BLaER1 treated with 17β-estradiol and CSF1 and Interleukin-3, amounts not matched to agents 10 nM and 100 nM (cell line): ENCODE results near the gene PDAP1.
A peak's percentile ranks its signal among the peaks of the same experiment; 100 is the strongest.

Experiments used
- H3K27ac ChIP-seq, 11 experiments: shearing (Covaris generic); formaldehyde crosslinking; 2 replicates each; pipeline ENCODE4 v1.8.1; 2022
- H3K27me3 ChIP-seq, 11 experiments: shearing (Covaris generic); formaldehyde crosslinking; 2 replicates each; pipeline ENCODE4 v1.8.1; 2022
- H3K36me3 ChIP-seq, 11 experiments: shearing (Covaris generic); formaldehyde crosslinking; 2 replicates each; pipeline ENCODE4 v1.8.1; 2022
- H3K4me1 ChIP-seq, 10 experiments: shearing (Covaris generic); formaldehyde crosslinking; 2 replicates each; pipeline ENCODE4 v1.8.1; 2022
- H3K4me2 ChIP-seq, 11 experiments: shearing (Covaris generic); formaldehyde crosslinking; 2 replicates each; pipeline ENCODE4 v1.8.1; 2022
- H3K4me3 ChIP-seq, 10 experiments: shearing (Covaris generic); formaldehyde crosslinking; 2 replicates each; pipeline ENCODE4 v1.8.1; 2022
- H3K9ac ChIP-seq, 11 experiments: shearing (Covaris generic); formaldehyde crosslinking; 2 replicates each; pipeline ENCODE4 v1.8.1; 2022
- H3K9me3 ChIP-seq, 11 experiments: shearing (Covaris generic); formaldehyde crosslinking; replicated peaks in 1 of 11; 2 replicates each; pipeline ENCODE4 v1.8.1; 2022
- H4K20me1 ChIP-seq, 11 experiments: shearing (Covaris generic); formaldehyde crosslinking; 2 replicates each; pipeline ENCODE4 v1.8.1; 2022
- Cebpa-rat ChIP-seq, 11 experiments: shearing (Covaris generic); IDR thresholded peaks; 2 replicates each; pipeline ENCODE4 v1.8.1; 2022

The PDAP1 gene

DNA sequence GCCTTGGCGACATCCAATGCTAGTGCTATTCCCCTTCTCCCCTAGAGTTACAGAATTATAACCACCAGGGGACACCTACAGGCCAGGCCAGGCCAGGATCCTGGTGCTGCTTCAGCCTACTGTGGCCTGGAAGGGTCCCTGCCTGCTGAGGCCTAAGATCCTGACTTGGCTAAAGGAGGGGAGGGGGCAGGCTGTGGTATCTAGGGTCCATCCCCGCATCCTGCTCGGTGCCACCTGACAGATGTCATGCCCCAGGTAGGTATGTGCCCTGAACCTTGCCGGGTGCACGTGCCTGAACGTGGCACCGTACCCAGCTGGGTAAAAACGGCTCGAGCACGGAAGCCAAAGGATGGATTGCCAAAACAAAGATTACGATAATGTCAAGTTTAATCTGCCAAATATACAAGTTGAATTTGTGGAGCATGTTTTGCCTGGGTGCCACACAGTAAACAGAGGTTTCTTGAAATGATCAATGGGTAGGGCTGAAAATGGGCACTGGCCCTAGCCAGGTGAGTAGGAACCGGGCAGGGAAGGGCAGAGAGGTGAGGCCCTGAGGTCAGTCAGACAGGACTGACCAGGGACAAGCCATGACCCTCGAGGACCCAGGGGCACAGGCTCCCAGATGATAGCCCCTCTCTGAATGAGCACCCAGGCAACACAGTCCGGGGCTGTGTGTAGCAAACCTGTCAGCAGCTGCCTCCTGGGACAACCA is 12.6 kb downstream of the PDAP1 start:
- H3K36me3 ChIP-seq, result peaks cover 80 to 98% (median 93%) of the 10 kb centered on the region in 11 experiments
- H3K27ac ChIP-seq, result no peak overlapping the region

DNA sequence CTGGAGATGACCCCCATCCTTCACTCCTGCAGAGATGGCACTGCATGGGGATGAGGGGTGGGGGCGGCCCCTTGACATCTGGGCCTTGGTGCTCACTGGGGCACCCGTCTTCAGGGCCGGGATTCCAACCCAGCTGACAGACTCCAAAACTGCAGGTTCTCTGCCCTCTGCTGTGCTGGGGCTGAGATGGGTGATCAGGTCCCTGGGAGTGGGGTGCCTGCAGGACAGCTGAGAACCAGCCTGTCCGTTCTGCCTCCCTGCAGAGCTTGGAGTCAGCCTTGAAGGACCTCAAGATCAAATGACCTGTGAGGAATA is 14.3 kb downstream of the PDAP1 start:
- H3K4me3 ChIP-seq, result no peak overlapping the region
- H3K9ac ChIP-seq, result no peak overlapping the region; a peak in 1 of 22 replicates
- H3K4me2 ChIP-seq, result no peak overlapping the region
- H3K9me3 ChIP-seq, result no peaks in the 10 kb centered on the region
- no peaks in the 10 kb centered on the region for H3K27me3 ChIP-seq
- TF ChIP-seq Cebpa-rat (IDR thresholded peaks at IDR 0.05), result no peak
- peaks cover 20 to 50% (median 29%) of the 10 kb centered on the region in 10 experiments for H3K4me1 ChIP-seq
- H3K36me3 ChIP-seq, result peaks cover 80 to 98% (median 93%) of the 10 kb centered on the region in 11 experiments
- H4K20me1 ChIP-seq, result peaks cover 48 to 100% (median 99%) of the 10 kb centered on the region in 11 experiments
- no peak overlapping the region for H3K27ac ChIP-seq

More for the DNA sequence above, 12.6 kb downstream of the PDAP1 start:
- H3K4me2 ChIP-seq, result no peak overlapping the region
- no peak overlapping the region; a peak in 2 of 22 replicates for H3K9ac ChIP-seq
- no peaks in the 10 kb centered on the region for H3K27me3 ChIP-seq
- peaks cover 64 to 100% (median 99%) of the 10 kb centered on the region in 11 experiments for H4K20me1 ChIP-seq
- H3K9me3 ChIP-seq, result no peaks in the 10 kb centered on the region
- H3K4me3 ChIP-seq, result no peak overlapping the region
- H3K4me1 ChIP-seq, result peaks cover 20 to 34% (median 26%) of the 10 kb centered on the region in 10 experiments
- no peak for TF ChIP-seq Cebpa-rat (IDR thresholded peaks at IDR 0.05)

- peaks cover 20 to 51% (median 29%) of the 10 kb centered on the region in 10 experiments for H3K4me1 ChIP-seq
- H3K27me3 ChIP-seq, result no peaks in the 10 kb centered on the region
- peak overlapping the region; percentile 85 to 98 (median 88) for H3K4me2 ChIP-seq
- H3K27ac ChIP-seq, result peak overlapping the region in 8 of 11 experiments; percentile 17 to 48 (median 35); a peak in 9 of 22 replicates
- H3K9me3 ChIP-seq, result no peaks in the 10 kb centered on the region
- H3K9ac ChIP-seq, result peak overlapping the region in 10 of 11 experiments; percentile 4 to 78 (median 60); a peak in 16 of 22 replicates
- H4K20me1 ChIP-seq, result peaks cover 42 to 100% (median 99%) of the 10 kb centered on the region in 11 experiments
- no peak for TF ChIP-seq Cebpa-rat (IDR thresholded peaks at IDR 0.05)
- peak overlapping the region in 8 of 10 experiments; percentile 39 to 65 (median 56); a peak in 16 of 20 replicates for H3K4me3 ChIP-seq
- H3K36me3 ChIP-seq, result peaks cover 78 to 98% (median 93%) of the 10 kb centered on the region in 11 experiments
Observed at GRCh38 chr7:99393355-99394187, 14.8 kb downstream of the PDAP1 start.

DNA sequence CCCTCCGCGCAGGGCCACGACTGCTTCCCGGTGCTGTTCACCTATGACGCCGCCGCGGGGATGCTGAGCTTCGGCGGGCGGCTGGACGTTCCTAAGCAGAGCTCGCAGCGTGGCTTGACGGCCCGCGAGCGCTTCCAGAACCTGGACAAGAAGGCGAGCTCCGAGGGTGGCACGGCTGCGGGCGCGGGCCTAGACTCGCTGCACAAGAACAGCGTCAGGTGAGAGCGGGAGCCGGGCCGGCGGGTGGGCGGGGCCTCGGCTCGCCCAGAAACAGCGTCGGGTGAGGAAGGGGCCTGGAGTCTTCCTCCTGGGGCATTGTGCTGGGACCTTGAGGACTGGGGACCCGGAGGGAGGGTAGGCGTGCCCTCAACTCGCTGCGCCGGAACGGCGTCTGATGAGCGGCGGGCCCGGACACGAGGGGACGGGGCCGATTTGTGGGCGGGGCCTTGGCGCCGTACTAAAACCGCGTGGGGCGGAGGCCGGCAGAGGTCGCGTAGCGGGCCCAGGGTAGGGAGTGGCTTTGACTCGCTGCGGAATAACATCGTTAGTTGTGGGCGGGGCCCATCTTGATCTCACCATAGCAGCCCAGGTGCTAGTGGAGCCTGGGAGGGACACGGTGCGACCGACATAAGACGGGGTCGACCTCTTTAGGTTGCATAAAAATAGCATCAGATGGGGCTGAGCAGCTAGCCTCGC is 15.6 kb downstream of the PDAP1 start:
- H3K27me3 ChIP-seq, result no peaks in the 10 kb centered on the region
- H3K4me2 ChIP-seq, result peak overlapping the region; percentile 85 to 98 (median 88)
- no peaks in the 10 kb centered on the region for H3K9me3 ChIP-seq
- peak overlapping the region; percentile 4 to 78 (median 60); a peak in 21 of 22 replicates for H3K9ac ChIP-seq
- TF ChIP-seq Cebpa-rat (IDR thresholded peaks at IDR 0.05), result no peak
- H3K4me3 ChIP-seq, result peak overlapping the region; percentile 38 to 65 (median 54)
- peaks cover 20 to 51% (median 29%) of the 10 kb centered on the region in 10 experiments for H3K4me1 ChIP-seq
- H3K27ac ChIP-seq, result peak overlapping the region in 8 of 11 experiments; percentile 17 to 48 (median 35); a peak in 11 of 22 replicates
- H3K36me3 ChIP-seq, result peaks cover 78 to 98% (median 93%) of the 10 kb centered on the region in 11 experiments
- peaks cover 41 to 100% (median 99%) of the 10 kb centered on the region in 11 experiments for H4K20me1 ChIP-seq

GRCh38 chr7:99392046-99392445 is 16.4 kb downstream of the PDAP1 start:
- no peaks in the 10 kb centered on the region for H3K9me3 ChIP-seq
- peak overlapping the region; percentile 85 to 98 (median 88) for H3K4me2 ChIP-seq
- TF ChIP-seq Cebpa-rat (IDR thresholded peaks at IDR 0.05), result no peak
- H3K4me3 ChIP-seq, result peak overlapping the region; percentile 38 to 65 (median 54)
- H3K36me3 ChIP-seq, result peaks cover 78 to 98% (median 93%) of the 10 kb centered on the region in 11 experiments
- H3K9ac ChIP-seq, result peak overlapping the region; percentile 4 to 78 (median 60); a peak in 18 of 22 replicates
- H3K27me3 ChIP-seq, result no peaks in the 10 kb centered on the region
- H3K4me1 ChIP-seq, result peaks cover 20 to 51% (median 29%) of the 10 kb centered on the region in 10 experiments
- H4K20me1 ChIP-seq, result peaks cover 41 to 100% (median 98%) of the 10 kb centered on the region in 11 experiments
- H3K27ac ChIP-seq, result peak overlapping the region in 2 of 11 experiments; percentile 17 to 25; a peak in 1 of 22 replicates

DNA sequence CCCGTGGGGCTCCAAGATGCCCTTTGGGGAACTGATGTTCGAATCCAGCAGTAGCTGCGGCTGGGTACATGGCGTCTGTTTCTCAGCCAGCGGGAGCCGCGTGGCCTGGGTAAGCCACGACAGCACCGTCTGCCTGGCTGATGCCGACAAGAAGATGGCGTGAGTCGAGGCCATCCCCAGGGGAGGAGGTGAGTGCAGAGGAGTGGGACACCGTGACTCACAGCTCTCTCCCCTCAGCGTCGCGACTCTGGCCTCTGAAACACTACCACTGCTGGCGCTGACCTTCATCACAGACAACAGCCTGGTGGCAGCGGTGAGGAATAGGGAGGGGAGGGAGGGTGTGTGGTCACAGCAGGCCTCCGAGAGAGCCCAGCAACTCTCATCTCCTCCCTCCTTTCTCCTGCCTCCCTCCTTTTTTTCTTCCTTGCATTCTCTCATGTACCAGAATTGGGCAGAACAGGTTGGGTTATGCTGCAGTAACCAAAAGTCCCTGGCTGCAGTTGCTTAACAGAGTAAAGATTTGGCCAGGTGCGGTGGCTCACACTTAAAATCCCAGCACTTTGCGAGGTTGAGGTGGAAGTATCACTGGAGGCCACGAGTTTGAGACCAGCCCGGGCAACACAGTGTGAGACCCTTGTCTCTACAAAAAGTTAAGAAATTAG is 17.3 kb downstream of the PDAP1 start:
- Histone ChIP-seq H3K36me3 (peaks cover 80 to 100% (median 95%) of the 10 kb centered on the region in 11 experiments), H3K4me2 (peak overlapping the region in 6 of 11 experiments; percentile 85 to 98 (median 90); a peak in 9 of 22 replicates), H3K4me1 (peaks cover 20 to 57% (median 29%) of the 10 kb centered on the region in 10 experiments), H3K4me3 (no peak overlapping the region), H4K20me1 (peaks cover 44 to 100% (median 99%) of the 10 kb centered on the region in 11 experiments), H3K9ac (peak overlapping the region in 2 of 11 experiments; percentile 19 to 43; a peak in 1 of 22 replicates), H3K27me3 (no peaks in the 10 kb centered on the region), H3K9me3 (no peaks in the 10 kb centered on the region), H3K27ac (no peak overlapping the region)
- no peak for TF ChIP-seq Cebpa-rat (IDR thresholded peaks at IDR 0.05)

- no peak for TF ChIP-seq Cebpa-rat (IDR thresholded peaks at IDR 0.05)
- Histone ChIP-seq H3K27me3 (no peaks in the 10 kb centered on the region), H3K36me3 (peaks cover 75 to 98% (median 92%) of the 10 kb centered on the region in 11 experiments), H4K20me1 (peaks cover 39 to 100% (median 97%) of the 10 kb centered on the region in 11 experiments), H3K4me1 (peaks cover 20 to 70% (median 40%) of the 10 kb centered on the region in 10 experiments), H3K27ac (no peak overlapping the region), H3K4me2 (peak overlapping the region in 2 of 11 experiments; percentile 88 to 91; a peak in 1 of 22 replicates), H3K9ac (peak overlapping the region in 1 of 11 experiments; percentile 43; a peak in 1 of 22 replicates), H3K4me3 (no peak overlapping the region), H3K9me3 (no peaks in the 10 kb centered on the region)
Observed at GRCh38 chr7:99389772-99390171, 18.6 kb downstream of the PDAP1 start.

DNA sequence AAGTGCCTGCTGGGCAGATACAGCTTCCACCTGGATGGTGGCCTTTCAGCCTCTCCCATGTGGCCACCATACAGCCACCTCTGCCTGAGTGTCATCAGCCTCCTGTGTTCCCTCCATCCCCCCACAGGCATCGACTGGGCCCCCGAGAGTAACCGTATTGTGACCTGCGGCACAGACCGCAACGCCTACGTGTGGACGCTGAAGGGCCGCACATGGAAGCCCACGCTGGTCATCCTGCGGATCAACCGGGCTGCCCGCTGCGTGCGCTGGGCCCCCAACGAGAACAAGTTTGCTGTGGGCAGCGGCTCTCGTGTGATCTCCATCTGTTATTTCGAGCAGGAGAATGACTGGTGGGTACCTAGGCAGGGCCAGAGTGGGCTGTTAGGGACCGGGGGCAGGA is 20.5 kb downstream of the PDAP1 start:
- Histone ChIP-seq H3K27me3 (no peaks in the 10 kb centered on the region), H3K9me3 (no peaks in the 10 kb centered on the region), H3K36me3 (peaks cover 66 to 99% (median 90%) of the 10 kb centered on the region in 11 experiments), H3K4me3 (no peak overlapping the region), H4K20me1 (peaks cover 37 to 100% (median 97%) of the 10 kb centered on the region in 11 experiments), H3K4me1 (peaks cover 8 to 76% (median 46%) of the 10 kb centered on the region in 10 experiments), H3K27ac (no peak overlapping the region), H3K9ac (no peak overlapping the region), H3K4me2 (no peak overlapping the region)
- TF ChIP-seq Cebpa-rat (IDR thresholded peaks at IDR 0.05), result no peak
